Posterior vena cava (tissue), 2 donors: Measurements from ENCODE around the gene SPOCK2. TPM values are rescaled to one million over a fixed set of nuclear protein-coding genes. Genes with fewer than 3 reads are reported as not detected.
"Not testable (repeated sequence)": the region's sequence is repeated elsewhere in the genome, so short reads cannot be mapped to it uniquely, and the experiment has no call there.

Experiments used
- DNase-seq: peaks from one replicate; pipeline ENCODE4 v3.0.0-alpha.2; 2020; ENCODE audit warnings: low spot score
- intact Hi-C, 2 donors: fragments of 100-400 bp; cut with DNase I; formaldehyde crosslinking; loops; one replicate each; pipeline versions ENCODE4 v1.14.1 to v1.14.2; 2022 to 2023
- total RNA-seq, 2 donors: library from RNA; stranded (reverse); fragmentation: NEBNext Ultra II Directional; extraction: Animal tissue kit (Norgen Biotek cat#: 25700); gene quantifications; one replicate each; pipeline ENCODE4 v1.2.1, GENCODE V29; 2021
- donor health status: DM: yes; HTN: yes; CAD: no.
- donor health status: DM: yes; HTN: yes; CAD: no.

The SPOCK2 gene
- total RNA-seq, 2 donors from 2014 or later: 2.4 to 4.5 TPM

DNA sequence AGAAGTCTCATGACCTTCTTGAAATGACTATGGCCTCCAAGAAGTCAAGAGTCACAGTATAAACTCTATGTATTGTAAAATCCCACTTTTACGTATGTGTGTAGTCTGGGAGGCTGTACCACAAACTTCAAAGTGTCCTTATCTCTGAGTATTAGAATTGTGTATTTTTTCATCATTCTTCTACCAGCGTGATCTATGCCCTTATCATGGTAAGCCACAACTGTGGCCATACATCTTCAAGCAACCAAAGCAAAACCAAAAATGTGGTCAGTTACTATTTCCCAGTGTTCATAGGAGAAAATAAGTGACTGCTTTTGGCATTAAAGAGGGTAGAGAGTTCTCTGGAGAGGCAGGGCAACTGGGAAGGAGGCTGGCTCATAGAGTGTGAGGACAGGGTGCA is 42.8 kb downstream of the SPOCK2 start:
- intact Hi-C loops: loop anchor here (5.0 to 10.0 kb wide), 2 partner anchors 93 to 151 kb away; no protein-coding TSS in a partner anchor
- no peak for DNase-seq

GRCh38 chr10:72044417-72045041 is 43.8 kb downstream of the SPOCK2 start:
- intact Hi-C loops: loop anchor here (5.0 to 10.0 kb wide), 3 partner anchors 82 to 150 kb away; partner anchors contain the start of gene CHST3 (in 1 of the 2)
- no peak for DNase-seq

DNA sequence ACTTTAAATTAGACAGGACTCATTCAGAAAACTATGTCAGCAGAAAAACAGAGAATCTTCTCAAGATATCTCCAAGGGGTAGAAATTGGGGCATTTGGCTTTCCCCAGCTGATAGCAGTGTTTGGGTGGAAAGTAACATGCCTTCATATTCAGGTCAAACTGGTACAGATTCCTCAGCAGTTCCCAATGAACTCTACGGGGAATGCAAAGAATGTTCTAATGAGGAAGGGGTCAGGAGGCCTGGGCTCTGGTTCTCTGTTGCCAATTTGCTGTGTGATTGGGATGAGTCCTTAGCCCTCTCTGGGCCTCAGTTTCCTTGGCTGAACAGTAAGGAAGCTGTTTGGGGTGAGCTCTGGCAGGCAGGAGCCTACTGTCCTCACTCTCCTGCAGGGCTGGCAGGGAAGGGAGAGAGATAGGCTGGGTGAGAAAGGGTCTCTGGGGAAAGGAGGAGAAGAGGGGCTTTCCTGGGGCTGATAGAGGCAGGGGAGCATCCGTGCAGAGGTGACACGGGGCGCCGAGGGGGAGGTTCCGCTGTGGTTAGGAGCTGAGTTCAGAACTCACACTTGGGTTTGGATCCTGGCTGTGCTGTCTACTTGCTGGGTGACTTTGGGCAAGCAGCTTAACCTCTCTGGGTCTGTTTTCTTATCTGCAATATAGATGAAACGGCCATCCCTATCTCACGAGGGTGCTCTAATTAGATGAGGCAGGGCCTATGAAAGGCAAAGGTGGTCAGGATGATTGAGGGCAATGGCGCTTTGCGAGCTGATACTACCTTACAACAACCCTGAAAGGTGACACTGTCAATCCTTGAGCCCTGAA is 45.1 kb downstream of the SPOCK2 start:
- intact Hi-C loops: loop anchor here in 1 of 2 donors (5.0 to 10.0 kb wide), 2 partner anchors 81 to 148 kb away; partner anchors contain the start of gene CHST3
- DNase-seq: no peak

- no peak for DNase-seq
- intact Hi-C loops: loop anchor here in 1 of 2 donors (5.0 to 10.0 kb wide), 2 partner anchors 79 to 147 kb away; partner anchors contain the start of gene CHST3
Measured at GRCh38 chr10:72041491-72041890, 46.9 kb downstream of the SPOCK2 start.

DNA sequence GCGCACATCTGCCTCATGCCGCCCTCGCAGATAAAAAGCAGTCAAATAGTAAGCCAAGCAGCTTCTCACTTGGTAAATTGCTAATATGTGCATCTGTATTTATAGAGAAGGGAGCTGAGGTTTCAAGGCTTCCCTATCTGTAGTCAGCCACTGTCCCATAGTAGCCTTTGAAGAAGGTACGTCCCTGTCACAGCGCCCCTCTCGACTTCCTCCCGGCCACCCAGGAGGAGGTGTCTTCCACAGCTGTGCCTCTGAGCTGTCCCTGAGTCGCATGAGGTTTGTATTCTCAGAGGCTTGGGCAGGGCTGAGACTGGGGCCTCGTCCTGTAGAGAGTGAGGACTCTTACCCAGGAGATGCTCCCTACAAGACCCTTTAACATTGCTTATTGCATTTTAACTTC is 49.0 kb downstream of the SPOCK2 start:
- no peak for DNase-seq
- intact Hi-C loops: no loop called here

DNA sequence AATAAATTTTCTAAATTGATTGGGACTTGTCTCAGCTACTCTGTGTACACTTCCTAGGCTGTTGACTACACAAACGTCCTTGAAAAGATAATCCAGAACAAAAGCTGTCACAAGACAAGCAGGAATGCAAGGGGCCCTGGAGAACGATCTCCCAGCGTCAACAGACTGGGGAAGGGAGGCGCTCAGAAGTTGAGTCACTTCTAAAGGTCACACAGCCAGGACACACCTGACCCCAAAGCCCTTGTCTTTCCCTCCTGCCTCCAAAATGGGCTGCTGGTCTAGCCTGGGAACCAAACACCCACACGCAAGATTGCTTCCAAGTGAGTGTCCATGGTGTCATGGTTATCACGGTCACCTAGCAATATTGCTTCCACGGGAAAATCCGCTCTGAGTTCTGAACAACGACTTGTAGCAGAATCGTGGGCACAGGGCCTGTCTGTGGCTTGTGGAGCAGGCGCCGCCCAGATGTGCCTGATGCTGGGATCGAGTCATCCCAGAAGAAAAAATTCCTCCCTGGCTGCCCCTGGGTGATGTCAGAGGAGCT is 49.8 kb downstream of the SPOCK2 start:
- intact Hi-C loops: no loop called here
- DNase-seq: no peak

DNA sequence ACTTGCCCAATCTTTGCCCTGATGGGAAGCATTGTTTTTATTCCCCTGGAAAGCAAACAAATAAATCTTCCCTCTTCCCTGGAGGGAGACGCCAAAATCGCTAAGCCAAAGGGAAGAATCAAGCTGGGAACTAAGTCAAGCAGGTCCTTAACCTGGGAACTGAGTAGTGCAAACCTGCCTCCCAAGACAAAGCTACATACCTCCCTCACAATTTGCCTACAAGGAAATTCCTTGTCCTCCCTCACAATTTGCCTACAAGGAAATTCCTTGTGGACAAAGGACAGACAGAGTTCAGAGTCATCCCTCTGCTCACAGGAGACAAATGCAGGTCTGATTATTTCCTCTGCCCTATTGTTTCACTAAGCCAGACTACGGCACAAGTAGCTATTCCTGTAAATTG is 50.5 kb downstream of the SPOCK2 start:
- DNase-seq: no peak
- intact Hi-C loops: no loop called here

DNA sequence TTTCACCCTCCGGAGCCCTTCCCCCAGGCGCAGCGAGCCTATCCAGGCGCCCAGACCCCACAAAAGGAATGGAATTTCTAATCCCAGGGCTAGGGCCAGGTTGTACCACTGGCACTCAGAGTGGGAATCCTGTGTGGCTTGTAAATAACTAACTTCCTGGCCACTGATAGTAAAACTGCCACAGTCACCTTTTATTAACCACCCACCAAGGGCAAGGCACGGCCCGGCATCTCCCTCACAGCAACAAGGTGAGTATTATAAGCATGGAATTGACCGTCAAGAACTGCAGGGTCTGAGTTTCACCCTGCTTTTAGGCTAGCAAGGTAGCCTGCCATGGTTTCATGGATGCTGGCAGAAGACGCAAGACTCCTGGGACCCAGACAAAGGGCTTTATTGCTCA is 51.1 kb downstream of the SPOCK2 start:
- intact Hi-C loops: no loop called here
- no peak for DNase-seq

DNA sequence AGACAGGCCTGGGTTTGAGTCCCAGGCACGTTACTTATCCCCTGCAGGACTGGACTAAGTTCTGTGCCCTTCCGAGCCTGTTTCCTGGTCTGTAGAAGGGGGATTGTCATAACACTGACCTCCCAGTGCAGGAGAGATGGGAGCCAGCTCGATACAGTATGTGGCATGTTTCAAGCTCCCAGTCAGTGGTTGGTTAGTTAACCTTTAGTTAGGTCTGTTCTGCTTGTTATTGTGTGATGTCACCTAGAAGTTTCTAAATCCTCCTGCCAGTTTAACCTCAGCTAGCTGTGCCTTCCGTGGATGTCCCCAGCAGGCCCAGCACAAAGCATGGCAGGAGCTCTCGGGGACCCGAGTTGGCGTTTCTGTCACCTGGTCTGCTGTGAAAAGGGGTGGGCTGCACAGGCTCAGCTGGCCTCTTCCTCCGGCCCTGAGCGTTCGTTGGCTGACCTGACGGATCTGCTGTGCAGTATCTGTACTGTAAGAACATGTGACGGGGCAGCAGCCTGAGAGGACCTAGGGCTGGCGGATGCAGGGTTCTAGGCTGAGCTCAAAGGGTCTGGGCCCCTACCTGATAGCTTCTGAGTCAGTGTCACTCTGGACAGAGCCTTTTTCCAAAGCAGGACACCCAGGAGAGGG is 53.0 kb downstream of the SPOCK2 start:
- intact Hi-C loops: no loop called here
- DNase-seq: no peak

- DNase-seq: no peak
- intact Hi-C loops: no loop called here
Measured at GRCh38 chr10:72034761-72035160, 53.6 kb downstream of the SPOCK2 start.

- intact Hi-C loops: no loop called here
- DNase-seq: no peak
Measured at GRCh38 chr10:72034040-72034499, 54.3 kb downstream of the SPOCK2 start.

DNA sequence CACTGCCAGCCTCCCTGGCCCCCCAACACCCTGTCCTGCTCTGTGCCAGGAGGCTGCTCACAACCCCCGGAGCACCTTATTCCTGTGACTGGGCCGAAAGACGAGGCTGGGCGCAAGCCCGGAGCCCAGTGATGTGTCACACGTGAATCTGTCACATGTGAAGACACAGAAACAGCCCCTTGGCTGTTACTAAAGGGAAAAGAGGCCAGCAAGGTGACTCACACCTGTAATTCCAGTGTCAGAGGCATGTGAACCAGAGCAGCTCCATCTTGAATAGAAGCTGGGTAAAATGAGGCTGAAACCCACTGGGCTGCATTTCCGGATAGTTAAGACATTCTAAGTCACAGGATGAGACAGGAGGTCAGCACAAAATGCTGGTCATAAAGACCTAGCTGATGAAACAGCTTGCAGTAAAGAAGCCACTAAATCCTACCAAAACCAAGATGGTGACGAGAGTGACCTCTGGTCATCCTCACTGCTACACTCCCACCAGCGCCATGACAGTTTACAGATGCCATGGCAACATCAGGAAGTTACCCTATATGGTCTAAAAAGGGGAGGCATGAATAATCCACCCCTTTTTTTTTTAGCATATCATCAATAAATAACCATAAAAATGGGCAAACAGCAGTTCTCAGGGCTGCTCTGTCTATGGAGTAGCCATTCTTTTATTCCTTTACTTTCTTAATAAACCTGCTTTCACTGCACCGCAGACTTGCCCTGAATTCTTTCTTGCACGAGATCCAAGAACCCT is 55.8 kb downstream of the SPOCK2 start:
- DNase-seq, intact Hi-C loops: not testable (repeated sequence)

- intact Hi-C loops: no loop called here
- DNase-seq: no peak
Measured at GRCh38 chr10:72031706-72032105, 56.6 kb downstream of the SPOCK2 start.

DNA sequence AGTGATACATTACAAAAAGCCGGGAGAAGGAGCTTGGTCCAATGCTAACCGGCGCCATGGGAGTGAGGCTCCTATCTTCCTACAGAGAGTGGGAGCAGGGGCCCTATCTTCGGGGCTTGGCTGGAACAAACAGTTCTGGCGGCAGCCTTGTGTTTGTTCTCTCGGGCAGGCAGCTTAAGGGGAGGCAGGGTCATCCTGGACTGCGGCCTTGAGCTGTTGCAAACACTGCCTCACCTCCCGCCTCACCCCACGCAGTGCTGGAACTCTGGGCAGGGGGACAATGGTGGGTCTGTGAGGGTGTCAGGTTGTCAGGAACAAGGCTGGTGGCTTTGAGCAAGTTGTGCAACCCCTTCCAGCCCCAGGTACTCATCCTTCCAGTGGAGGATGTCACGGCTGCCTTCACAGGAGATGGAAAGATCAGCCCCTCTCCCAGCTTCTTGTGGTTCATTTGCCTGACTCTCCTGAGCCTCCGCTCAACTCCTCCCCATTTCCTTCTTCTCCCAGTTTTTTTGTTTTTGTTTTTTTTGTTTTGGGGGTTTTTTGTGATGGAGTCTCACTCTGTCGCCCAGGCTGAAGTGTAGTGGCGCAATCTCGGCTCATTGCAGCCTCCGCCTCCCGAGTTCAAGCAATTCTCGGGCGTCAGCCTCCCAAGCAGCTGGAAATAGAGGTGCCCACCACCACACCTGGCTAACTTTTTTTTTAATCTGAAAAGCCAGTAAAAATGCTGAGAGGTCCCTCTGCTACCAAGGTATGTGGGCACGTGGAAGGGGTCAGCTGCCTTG is 57.4 kb downstream of the SPOCK2 start:
- DNase-seq: no peak
- intact Hi-C loops: no loop called here

DNA sequence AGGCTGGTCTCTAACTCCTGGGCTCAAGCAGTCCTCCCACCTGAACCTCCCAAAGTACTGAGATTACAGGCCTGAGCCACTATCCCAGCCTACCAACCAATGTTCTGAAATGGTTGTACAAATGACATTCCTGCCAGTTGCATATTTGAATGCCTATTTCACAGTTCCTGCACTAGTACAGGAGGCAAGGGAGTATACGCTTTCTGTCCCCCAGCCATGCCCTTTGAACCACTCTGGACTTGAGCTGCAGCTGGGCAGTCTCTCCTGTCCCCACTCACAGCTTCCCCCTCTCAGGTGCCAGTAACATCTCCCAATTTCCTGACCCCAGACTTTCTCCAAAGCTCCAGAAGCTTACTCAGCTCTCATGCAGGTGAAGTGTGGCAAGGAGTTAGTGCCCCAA is 58.9 kb downstream of the SPOCK2 start:
- DNase-seq: no peak
- intact Hi-C loops: no loop called here

DNA sequence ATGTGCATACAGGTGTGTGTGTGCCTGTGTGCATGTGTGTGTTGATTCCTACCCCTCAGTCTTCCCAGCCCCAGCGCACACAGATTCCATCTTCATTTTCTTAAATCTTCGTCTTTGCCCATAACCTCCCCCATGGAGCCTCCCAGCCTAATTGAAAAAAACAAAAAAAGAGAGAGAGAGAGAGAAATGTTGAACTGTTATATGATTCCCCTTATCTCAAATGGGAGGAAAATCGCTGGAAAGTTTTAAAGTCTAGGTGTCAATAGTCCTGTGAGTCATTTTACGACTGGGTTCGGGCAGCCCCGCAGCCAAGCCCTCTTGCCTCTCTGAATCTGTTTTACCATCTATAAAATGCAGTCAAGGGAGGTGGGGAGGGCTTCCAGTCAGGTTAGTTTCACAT is 60.9 kb downstream of the SPOCK2 start:
- intact Hi-C loops: no loop called here
- no peak for DNase-seq

DNA sequence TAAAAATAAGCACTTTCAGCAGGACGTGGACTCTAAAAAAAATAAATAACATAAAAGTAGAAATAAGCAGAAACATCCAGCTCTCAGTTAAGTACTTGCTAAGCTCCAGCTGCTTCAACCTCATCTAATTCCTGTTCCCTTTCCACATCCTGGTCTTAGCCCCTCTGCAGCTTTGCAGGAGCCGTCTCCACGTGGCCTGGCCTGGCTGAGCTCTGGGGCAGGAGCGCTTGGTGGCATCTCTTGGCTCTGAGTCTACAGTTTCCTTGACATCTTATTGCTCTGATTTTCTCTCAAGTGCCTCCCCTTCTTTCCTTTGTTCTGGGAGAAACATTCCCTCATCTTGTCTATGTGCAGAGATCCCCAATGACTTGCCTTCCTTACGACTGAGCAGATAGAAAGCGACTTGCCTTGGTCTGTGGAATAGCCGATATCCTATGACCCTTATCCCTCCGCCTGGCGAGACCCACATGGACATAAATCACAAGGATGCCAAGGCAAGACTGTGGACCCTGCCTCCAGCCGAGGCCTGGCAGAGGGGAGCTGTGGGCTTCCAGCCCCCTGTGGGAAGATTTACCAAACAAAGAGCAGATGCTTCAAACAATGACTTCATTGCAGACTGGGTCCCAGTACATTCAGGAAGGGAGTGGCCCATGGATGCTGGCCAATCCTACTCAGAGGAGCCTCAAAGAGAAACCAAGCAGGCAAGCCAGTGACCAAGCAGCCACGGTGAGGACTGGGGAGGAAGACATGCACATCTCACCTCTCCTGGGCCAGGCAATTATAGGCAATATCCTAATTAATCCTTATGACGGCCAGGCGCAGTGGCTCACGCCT is 61.9 kb downstream of the SPOCK2 start:
- peak; percentile 88 for DNase-seq

More for the DNA sequence above, 61.9 kb downstream of the SPOCK2 start:
- intact Hi-C loops: no loop called here
